ENCODE results near the gene NUAK1.
"Not testable (repeated sequence)": the region's sequence is repeated elsewhere in the genome, so short reads cannot be mapped to it uniquely, and the experiment has no call there.

Gene NUAK1

DNA sequence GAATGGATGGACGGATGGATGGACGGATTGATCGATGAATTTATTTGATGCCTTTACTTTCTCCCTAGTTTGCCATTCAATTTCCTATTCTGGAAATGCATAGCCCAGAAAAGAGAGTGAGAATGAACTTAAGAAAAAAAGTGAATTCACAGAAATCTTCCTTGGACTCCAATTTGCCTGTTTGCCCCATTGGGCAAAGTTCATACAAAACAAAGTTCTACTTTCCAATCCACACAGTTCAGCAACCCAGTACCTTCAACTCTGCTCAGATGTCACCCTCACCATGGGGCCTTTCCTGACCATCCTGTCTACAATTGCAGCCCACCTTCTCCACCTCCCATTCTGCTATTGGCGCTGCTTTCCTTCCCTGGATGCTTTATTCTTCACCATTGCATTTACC lies 8.2 kb upstream of the NUAK1 start:
- DNase-seq, result no peak

DNA sequence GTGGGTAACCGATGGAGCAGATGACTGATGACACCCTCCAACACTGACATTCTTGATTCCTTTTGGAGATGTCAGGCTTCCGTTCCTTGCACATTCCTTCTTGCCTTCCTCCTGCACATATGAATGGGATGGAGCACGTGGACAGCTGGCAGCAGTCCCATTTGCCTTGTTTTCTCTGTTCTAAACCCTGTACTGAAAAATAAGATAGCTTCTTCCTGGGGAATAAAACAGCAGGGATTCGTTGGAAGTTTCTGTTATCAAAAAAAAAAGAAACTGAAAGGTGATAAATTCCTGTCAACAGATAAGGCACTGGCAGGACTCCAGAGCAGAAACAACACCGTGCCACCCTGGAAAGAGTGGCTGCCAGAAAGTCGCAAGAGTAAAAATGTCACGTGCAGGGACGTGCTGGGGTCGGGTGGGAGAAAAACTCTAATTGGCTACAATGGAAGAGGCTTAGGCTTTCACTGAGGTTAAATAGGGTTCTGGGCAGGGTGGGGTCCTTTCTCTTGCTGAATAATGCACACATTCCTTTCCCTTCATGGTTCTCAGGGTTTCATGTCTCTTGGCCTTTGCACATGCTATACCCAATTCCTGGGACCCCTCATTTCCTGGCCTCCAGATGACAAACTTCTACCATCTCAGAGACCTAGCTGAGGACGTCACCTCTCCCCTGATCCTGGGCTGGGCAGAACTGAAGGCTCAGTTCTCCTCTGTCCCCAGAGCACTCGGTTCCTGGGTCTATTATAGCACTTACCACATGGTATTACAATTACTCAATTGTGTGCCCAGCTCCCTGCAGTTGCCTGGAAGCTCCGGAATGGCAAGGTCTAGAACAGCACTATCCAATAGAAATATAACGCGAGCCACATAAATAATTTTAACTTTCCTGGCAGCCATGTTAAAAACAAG lies 7.0 kb upstream of the NUAK1 start:
- no peak for DNase-seq

DNA sequence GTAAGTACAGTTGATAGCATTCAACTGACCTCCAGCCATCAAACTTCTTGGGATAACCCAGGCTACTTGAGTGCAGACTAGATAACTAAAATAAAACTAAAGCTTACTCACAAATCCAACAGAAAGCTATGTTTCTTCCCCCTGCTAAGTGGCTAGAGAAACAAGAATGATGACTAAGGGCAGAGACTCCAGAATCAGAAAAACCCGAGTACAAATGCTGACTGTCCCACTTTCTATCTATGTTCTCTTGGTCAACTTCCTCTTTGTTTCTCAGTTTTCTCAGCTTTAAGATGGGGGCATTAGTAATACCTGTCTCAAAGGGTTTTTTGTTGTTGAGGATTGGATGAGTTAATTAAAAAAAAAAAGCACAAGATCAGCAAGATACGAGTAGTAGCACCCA lies 6.1 kb upstream of the NUAK1 start:
- DNase-seq, result no peak

DNA sequence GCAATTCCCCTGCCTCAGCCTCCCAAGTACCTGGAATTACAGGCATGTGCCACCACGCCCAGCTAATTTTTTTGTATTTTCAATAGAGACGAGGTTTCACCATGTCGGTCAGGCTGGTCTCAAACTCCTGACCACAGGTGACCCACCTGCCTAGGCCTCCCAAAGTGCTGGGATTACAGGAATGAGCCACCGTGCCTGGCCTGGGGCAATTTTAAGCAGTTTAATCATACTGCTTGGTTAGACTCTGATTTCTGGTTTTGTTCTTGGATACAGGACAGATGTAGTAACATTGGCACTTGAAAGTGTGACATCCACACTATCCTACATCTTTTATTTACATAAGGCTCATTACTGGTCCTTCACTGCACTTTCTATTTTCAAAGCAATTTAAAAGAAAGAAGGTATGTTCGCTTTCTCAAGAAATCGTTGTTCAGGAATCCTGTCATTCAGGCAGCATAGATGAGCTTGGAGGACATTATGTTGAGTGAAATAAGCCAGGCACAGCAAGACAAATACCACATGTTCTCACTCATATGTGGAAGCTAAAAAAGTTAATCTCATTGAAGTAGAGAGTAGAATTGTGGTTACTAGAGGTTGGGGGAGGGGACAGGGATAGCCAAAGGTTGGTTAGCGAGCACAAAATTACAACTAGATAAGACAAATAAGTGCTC lies 4.0 kb upstream of the NUAK1 start:
- DNase-seq, result no peak

DNA sequence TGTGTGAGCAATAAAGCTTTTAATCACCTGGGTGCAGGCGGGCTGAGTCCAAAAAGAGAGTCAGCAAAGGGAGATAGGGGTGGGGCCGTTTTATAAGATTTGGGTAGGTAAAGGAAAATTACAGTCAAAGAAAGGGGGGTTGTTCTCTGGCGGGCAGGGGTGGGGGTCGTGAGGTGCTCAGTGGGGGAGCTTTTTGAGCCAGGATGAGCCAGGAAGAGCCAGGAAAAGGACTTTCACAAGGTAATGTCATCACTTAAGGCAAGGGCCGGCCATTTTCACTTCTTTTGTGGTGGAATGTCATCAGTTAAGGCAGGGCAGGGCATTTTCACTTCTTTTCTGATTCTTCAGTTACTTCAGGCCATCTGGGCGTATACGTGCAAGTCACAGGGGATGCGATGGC lies 3.2 kb upstream of the NUAK1 start:
- not testable (repeated sequence) for DNase-seq

DNA sequence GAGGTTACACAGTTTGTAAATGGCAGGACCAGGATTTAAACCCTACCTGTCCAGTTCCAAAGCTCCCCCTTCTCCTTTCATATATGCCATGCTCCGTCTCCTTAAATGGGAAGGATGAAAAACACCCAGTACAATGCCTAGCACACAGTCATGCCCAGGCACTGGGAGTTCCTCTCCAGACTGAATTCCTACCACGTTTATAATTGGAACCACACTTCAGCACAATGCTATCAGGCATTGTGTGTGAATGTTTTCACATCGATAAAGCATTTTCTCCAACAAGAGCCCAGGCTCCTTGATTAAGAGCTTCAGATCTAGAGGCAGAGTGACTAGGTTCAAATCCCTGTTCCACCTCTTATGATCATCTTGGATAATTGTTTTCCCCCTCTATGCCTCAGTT lies 2.7 kb upstream of the NUAK1 start:
- DNase-seq, result no peak

DNA sequence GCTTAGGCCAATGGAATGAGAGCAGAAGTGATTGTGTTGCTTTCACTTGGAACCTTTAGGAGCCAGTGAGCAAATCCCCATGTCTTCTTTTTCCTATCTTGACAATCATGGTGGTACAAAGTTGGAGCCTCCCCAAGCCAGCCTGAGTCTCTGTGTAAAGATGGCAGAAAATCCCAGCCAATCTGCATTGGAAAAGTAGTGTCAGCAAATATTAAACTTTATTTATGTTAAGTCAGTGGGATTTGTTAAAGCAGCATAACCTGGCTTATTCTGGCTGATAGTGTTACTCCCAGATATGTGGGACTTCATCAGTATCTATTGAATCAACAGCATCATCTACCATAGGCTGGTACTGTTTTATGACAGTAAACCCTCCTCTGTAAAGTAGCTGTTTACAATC lies 2.2 kb upstream of the NUAK1 start:
- no peak for DNase-seq

DNA sequence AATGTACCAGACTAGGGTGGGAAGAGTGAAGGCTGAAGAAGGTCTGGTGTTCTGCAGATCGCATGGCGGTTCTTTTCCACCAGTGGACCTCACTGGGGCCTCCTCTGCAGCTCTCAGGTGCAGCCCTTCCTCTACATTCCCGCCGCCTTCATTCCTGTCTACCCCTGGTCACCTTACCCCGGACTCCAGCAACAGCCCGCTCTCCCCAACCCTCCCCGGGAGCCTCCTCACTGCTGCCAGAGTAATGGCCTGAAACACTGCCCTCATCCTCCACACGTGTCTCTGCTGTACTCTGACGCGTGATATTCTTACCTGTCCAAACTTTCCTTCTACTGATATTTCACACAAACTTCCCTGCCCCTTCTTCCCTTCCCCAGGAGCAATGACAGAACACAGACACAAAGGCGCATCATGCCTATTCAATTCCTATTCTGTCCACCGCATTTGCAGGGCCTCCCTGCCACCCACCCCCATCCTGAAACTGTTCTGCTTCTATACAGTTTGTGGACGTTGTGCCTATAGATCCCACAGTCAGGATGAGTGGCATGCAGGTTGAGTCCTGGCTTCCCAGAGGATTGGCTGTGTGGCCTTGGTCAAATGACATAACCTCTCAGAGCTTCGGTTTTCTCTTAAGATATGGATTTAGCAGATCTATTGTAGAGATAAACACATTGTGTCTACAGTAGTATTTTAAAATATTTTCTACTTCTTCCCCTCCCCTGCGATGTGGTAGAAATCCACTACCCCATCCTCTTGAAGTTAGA lies 1.7 kb upstream of the NUAK1 start:
- no peak for DNase-seq

DNA sequence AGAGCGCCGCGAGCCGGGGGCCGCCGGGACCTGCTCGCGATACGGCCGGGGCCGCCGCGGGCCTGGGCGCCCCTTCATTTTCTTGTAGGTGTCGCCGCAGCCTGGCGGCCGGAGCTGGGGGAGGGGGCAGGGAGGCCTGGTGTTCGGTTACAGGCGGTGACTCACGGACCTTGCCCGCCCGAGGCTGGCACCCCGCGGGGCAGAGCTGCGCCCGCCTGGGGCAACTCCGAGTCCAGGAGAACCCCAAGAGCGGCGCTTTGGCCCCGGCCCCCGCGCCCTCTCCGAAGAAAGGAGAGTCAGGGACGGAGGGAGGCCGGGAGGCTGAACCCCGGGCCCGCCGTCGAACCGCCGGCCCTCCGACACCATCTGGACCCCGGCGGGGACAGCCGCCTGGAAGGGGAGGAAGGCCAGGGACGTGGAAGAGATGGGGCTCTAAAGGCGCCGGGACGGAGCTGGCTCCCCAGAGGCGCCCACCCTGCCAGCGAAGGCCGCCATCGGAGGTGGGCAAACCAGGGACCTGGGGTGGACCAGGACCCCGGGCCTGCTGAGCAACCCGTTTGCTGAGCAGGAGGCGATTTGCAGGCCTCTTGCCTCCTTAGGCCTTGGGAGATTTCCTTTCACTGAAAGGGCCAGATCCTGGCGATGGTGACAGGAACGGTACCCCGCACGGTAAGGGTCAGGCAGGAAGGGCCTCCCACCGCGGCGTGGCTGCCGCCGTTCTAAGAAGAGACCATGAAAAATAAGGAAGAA lies 843 bp upstream of the NUAK1 start:
- DNase-seq, result no peak

DNA sequence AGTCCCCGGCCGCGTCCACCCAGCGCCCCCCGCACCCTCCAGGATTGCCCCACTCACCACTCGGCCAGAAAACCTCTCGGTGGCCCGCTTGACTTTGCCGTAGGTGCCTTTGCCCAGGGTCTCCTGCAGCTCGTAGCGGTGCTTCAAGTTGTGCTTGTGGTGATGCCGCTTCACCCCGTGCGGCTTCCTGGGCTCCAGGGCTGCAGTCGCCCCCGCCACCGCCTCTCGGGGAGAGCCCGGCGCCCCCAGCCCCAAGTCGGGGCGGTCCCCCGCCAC lies 459 bp downstream of the NUAK1 start:
- DNase-seq, result no peak

DNA sequence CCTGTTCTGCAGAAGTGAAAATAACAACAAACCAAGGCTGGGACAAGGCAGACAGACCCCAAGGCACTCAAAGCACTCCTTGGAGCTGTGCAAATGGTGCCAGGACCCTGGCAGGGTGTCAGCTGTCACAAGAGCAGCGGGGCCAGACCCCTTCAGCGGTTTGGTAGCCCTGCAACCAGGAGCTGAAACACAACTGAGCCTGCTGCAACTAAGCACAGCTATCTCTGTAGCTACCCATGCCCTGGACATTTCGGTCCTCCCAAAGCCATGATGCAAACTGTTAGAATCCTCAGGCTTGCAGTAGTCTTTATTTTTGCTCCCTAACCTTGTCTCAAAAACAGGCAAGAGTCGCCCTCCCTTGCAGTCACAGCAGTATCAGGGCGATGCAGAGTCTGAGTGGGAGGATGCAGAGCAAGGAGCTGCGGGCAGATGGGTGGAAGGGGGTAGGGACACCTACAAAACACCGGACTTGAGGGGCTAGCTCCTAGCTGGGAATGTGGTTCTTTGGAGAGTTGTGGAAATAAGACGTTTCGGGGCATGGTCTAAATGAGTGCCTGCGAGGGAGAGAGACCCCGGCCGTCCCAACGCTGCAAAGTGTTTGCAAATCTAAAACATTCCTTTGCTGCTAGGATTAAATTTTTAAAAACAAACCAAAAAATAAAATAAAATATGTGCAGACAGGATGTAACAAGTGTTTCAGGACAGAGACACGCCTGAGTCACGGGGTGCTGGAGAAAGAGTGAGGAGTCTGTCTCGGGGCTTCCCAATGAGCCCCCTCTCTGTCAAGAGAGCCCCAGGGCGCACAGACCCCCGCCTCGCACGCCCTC lies 1.0 kb downstream of the NUAK1 start:
- no peak for DNase-seq

DNA sequence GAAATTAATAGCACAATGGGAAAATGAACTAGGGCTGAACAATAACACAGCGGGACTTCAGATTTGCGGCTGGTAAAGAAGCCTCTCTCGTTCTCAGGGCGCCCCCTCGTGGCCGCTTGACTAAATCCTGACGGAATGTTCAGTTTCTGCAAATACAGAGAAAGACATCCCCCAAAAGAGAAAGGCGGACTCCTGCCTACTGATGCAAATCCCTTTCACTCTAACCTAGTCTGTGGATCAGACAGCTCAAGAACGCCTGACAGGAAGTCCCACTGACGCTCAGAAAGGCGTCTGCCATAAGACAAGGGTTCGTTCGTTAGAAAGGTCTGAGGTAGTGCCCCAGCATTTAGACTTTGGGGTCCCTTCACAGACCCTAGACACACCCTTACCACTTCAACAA lies 2.5 kb downstream of the NUAK1 start:
- peak; percentile 41 for DNase-seq

DNA sequence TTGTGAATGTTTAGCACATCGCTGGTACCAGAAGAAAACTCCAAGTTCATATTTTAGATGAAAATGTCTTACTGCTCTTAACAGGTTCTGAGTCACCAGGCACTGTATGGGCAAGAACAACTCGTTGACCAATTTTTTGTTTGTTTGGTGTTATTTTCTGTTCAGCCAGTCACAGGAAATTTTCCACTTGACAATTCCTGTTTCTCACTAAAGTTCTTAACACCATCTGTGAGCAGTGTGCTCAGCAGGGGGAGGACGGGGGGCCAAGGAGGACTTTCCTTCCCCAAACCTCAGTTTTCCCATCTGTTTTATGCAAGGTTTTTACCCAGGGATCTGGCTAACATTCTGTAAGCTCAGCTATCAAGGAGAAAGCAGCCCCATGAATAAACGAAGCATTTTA lies 3.0 kb downstream of the NUAK1 start:
- DNase-seq, result no peak

DNA sequence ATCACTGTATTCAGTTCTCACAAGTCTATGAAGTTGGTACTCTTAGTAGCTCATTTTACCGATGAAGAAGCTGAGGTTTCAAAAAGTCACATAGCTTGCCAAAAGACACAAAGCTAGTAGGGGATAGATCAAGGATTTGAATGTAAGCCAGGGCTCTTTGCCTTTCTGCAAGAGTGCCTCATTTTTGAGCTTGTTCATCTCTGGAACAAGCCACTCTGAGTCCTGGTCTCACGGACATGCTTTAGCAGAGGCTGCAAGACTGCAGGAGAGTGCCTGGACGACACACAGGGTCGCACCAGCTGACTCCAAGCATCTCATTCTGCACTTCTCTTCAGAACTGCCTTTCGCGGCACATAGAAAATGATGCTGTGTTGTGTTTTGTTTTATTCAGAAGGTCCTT lies 3.7 kb downstream of the NUAK1 start:
- DNase-seq, result no peak

DNA sequence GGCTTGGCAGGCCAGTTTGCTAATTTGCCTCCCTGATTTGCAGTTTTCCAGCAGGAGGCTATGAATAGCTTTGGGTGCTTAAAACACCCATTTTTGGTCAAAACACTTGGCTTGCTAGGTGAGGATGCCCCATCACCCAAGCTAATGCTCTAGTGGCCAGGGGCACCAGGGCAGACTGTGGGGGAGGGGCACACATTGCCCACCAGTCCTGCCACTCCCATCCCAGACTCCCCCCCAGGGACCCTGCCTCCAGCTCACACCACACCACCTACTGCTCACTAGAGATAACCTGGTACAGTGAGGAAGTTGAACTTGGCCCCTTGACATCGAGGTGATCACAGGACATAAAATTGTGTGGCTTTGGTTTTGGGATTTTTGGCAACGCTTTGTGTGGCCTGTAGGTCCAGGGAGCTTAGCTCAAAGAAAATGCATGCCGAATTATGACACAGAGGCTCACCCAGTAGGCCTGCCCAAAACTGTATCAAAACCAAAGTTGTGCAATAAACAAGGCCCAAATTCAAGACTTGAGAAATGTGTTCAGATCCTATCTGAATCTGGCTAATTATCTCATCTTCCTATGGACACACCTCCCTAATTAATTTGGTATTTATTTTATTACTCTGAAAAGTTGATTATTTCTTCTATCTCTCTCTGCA lies 4.3 kb downstream of the NUAK1 start:
- no peak for DNase-seq

DNA sequence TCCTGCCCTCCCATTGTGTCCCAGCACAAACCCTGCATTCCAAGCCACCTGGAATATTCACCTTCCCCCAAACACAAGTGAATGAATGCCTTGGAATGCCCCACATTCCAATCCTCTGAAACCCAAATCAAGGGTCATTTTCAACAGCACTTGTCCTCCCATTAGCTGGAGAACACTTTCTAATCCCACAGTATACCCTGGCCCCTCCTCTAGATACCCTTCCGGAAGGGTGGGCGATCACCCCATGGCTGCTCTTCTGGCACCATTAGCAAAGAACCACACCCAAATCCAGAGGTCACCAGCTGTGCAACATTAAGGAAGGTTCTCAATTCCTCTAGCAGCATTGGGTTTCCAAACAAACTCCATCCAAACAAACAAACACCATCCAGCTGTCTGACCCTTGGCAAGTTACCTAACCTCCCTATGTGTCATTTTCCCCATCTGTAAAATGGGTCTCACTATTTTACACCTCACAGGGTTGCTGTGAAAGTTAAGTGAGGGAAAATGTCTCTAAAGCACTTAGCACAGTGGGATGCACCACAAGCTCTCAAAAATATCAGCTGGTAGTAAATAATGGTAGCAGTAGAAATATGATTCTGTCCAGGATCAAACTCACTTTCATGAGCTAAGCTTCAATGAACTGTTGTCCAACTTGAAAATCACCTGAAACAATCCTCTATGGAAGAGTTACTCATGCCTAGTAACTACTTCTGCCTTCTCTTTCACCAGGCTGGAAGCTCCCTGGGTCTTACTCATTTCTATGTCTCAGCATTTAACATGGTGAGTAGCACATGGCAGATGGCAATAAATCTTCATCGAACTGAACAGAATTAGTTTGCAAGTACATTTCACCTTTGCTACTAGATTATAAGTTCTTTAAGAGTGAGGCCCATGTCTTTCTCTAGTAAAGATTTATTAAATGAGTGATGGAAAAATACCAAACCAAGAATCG lies 5.3 kb downstream of the NUAK1 start:
- DNase-seq, result no peak

DNA sequence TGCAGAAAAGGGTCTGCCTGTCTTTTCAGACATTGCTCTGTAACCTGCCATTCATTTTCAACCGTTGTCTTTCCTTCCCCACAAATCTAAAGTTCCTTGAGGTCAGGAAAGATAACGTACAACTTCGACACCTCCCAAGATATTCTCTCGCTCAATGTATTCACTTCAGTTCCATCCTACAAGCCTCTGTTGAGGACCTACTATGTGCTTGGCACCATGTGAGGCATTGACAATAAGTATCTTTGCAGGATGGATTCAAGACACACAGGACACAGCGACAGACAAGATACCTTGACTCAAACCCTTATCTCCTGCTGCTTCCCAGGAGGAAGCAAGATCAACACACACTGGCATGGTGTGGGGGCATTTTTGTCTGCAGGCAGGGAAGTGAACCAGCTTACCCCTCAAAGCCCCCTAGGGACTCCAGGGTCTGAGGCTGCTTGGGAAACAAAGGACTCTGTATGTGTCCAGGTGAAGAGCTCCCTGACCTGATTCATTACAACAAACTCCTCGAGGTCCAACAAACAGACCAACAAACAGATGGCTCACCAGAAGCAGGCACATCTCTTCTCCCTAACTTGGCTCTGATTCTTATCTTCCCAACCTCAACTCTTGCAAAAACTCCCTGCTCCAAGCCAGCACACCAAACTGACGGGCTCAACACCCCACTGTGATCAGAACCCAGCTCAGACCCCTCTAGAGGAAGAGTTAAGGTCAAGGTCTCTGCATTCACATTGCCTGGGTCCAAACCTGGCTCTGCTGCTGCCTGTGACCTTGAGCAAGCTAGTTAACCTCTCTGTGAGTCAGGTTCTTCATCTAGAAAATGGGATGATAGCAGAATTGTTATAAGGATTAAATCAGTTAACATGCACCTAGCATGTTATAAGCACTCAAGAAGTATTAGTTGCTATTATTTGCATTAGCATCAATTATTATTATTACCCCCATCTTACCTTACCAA lies 6.3 kb downstream of the NUAK1 start:
- DNase-seq, result no peak

DNA sequence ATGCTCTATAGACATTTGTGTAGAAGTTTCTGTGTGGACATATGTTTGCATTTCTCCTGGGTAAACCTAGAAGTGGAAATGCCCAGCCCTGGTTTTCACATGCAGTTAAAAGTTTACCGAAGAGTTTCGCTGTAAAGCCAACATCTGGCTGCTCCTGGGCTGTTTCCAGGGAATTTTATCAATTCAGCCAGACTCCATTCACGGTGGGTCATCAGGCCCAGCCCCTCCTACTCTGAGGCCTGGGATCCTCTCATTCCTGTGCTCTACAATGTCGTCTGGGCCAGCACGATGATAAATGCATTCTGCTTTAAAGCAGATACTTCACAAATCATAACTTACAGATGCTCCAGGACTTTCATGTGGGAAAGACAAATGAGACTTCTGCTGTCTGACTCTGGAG lies 7.1 kb downstream of the NUAK1 start:
- DNase-seq, result no peak

DNA sequence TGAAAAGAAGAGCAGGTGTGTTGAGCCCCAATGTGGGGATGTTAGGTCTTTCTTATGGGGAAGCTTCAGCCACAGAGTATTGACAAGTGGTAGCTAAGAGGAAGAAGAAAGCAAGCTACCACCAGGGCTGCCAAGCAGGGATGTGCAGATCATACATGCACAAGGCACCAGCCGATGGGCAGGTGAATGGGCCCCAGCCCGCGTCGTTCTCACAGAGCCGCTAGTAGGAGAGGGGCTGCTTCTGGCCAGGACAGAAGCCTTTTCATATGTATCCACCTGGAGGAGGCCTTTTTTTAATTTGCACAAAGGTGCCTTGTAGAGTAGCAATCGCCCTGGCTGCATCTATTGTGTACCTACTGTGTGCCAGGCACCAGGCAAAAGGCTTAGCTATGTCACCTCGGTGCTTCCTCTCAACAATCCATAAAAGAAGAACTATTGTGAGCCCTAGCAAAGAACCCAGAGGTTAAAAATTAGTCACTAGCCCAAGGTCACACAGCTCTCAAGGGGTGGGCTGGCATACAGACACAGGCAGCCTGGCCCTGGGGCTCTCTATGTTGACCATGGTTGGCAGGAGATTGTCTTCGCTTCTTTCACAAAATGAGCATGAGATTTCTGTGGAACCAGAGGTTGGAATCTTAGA lies 8.2 kb downstream of the NUAK1 start:
- DNase-seq, result no peak

Measured in NCI-H1436 treated with DMSO at 0.1 percent for 48 hours (cell line).